A549 (cell line): ENCODE results near the gene ARHGAP26. TPM values are rescaled to one million over a fixed set of nuclear protein-coding genes. Genes with fewer than 3 reads are reported as not detected.
A peak's percentile ranks its signal among the peaks of the same experiment; 100 is the strongest.

Source experiments
- ATAC-seq, 2 experiments: fragments of 200-7000 bp in 1 of 2; fragments of >200 bp in 1 of 2; cut with Nextera tagmentation in 1 of 2; cut with Tn5 transposase in 1 of 2; 3 replicates each; pipeline versions ENCODE4 v1.8.0 to v1.9.1; 2018 to 2020; ENCODE audit warnings: mild to moderate bottlenecking in 1 of 2, moderate library complexity in 1 of 2
- CTCF ChIA-PET: fragments of 300-600 bp; sonication (Branson Sonifier 250); formaldehyde crosslinking; extraction: SDS; loops from one replicate; lab custom pipeline; 2021; ENCODE audit warnings: antibody characterized with exemption, inconsistent platforms; lab: Yijun Ruan, JAX
- POLR2A ChIA-PET: fragments of 350-600 bp; formaldehyde crosslinking; extraction: SDS; loops from one replicate; lab custom pipeline; 2021; ENCODE audit warnings: antibody characterized with exemption, inconsistent platforms; lab: Yijun Ruan, JAX
- DNase-seq, 2 experiments: peaks; one replicate each; pipeline versions ENCODE4 v3.0.0 to v3.0.0-alpha.2; 2011 to 2016; ENCODE audit warnings: low read depth in 1 of 2, low spot score in 1 of 2
- FAIRE-seq: peaks from 2 replicates; lab custom pipeline; 2011; peaks lifted over from hg19 to GRCh38; lab: Jason Lieb, UNC
- H3K27ac ChIP-seq, 2 experiments: fragments of >200 bp; sonication (Bioruptor Twin); formaldehyde crosslinking; 3 replicates each; pipeline ENCODE4 v1.5.1; 2016 to 2017
- H3K4me1 ChIP-seq: fragments of >200 bp; sonication (Bioruptor Twin); formaldehyde crosslinking; 3 replicates; pipeline ENCODE4 v1.6.1; 2016
- H3K4me2 ChIP-seq: fragments of >200 bp; sonication (Bioruptor Twin); formaldehyde crosslinking; 3 replicates; pipeline ENCODE4 v1.6.1; 2016
- H3K4me3 ChIP-seq: fragments of >200 bp; sonication (Bioruptor Twin); formaldehyde crosslinking; 3 replicates; pipeline ENCODE4 v1.5.1; 2016
- H3K9me3 ChIP-seq: fragments of >200 bp; sonication (Bioruptor Twin); formaldehyde crosslinking; 3 replicates; pipeline ENCODE4 v1.6.1; 2016
- ATOH8 ChIP-seq: fragments of 250-450 bp; sonication (Bioruptor Pico); IDR thresholded peaks from 2 replicates; pipeline ENCODE4 v1.5.0; 2020; ENCODE audit warnings: low read depth, mild to moderate bottlenecking, moderate library complexity
- BCL3 ChIP-seq: fragments of >200 bp; sonication (Bioruptor Twin); formaldehyde crosslinking; IDR thresholded peaks from 3 replicates; pipeline ENCODE4 v1.6.1; 2016
- CBX2 ChIP-seq: fragments of 200-600 bp; sonication (generic); IDR thresholded peaks from 2 replicates; pipeline ENCODE4 v1.6.1; 2016; ENCODE audit warnings: low read depth, mild to moderate bottlenecking, borderline replicate concordance
- CBX8 ChIP-seq: fragments of 200-600 bp; sonication (generic); IDR thresholded peaks from 2 replicates; pipeline ENCODE4 v1.6.1; 2016
- E2F6 ChIP-seq: IDR thresholded peaks from 2 replicates; pipeline ENCODE4 v1.6.1; 2012; ENCODE audit warnings: low read depth, borderline replicate concordance
- ELK1 ChIP-seq: fragments of 150-350 bp; IDR thresholded peaks from 2 replicates; pipeline ENCODE4 v1.6.1; 2014; ENCODE audit warnings: low read depth, mild to moderate bottlenecking, low read length
- ESRRA ChIP-seq: fragments of 150-350 bp; IDR thresholded peaks from 2 replicates; pipeline ENCODE4 v1.6.1; 2014; ENCODE audit warnings: mild to moderate bottlenecking, low read length, borderline replicate concordance
- FOSL2 ChIP-seq, 2 experiments: fragments of 450-650 bp in 1 of 2; fragments of >200 bp in 1 of 2; sonication (Bioruptor Twin) in 1 of 2; formaldehyde crosslinking; IDR thresholded peaks; 2 replicates each; pipeline versions ENCODE4 v1.5.0 to v1.6.1; 2016 to 2020; ENCODE audit warnings: mild to moderate bottlenecking in 1 of 2, moderate library complexity in 1 of 2
- GATA3 ChIP-seq: IDR thresholded peaks from 2 replicates; pipeline ENCODE4 v1.6.1; 2012; ENCODE audit warnings: borderline replicate concordance
- HEYL ChIP-seq: fragments of 250-450 bp; sonication (Bioruptor Pico); IDR thresholded peaks from 2 replicates; pipeline ENCODE4 v1.8.0; 2021; ENCODE audit warnings: mild to moderate bottlenecking, moderate library complexity
- HMGXB4 ChIP-seq: fragments of 250-450 bp; sonication (Bioruptor Pico); IDR thresholded peaks from 2 replicates; pipeline ENCODE4 v1.5.0; 2021; ENCODE audit warnings: mild to moderate bottlenecking, moderate library complexity, borderline replicate concordance
- HOXB5 ChIP-seq: fragments of 250-450 bp; sonication (Bioruptor Pico); IDR thresholded peaks from 2 replicates; pipeline ENCODE4 v1.5.0; 2020; ENCODE audit warnings: mild to moderate bottlenecking, moderate library complexity
- MYC ChIP-seq: IDR thresholded peaks from 2 replicates; pipeline ENCODE4 v1.6.1; 2012; ENCODE audit warnings: mild to moderate bottlenecking, inconsistent platforms, low read length, improper control_type of control experiment, borderline replicate concordance
- NFE2L2 ChIP-seq: fragments of 150-350 bp; conservative IDR thresholded peaks from 2 replicates; pipeline ENCODE4 v1.6.1; 2014; ENCODE audit warnings: low read length
- NPAS2 ChIP-seq: fragments of 250-450 bp; sonication (Bioruptor Pico); IDR thresholded peaks from 2 replicates; pipeline ENCODE4 v1.8.0; 2022; ENCODE audit warnings: mild to moderate bottlenecking, moderate library complexity, borderline replicate concordance
- REST ChIP-seq: fragments of 200-600 bp; sonication (generic); IDR thresholded peaks from 2 replicates; pipeline ENCODE4 v1.6.1; 2016; ENCODE audit warnings: antibody characterized with exemption, mild to moderate bottlenecking, moderate library complexity
- RNF2 ChIP-seq: fragments of 200-600 bp; sonication (generic); IDR thresholded peaks from 2 replicates; pipeline ENCODE4 v1.6.1; 2016; ENCODE audit warnings: low read depth, mild to moderate bottlenecking, antibody characterized with exemption, moderate library complexity, borderline replicate concordance
- TP53 ChIP-seq: fragments of 250-450 bp; sonication (Bioruptor Pico); IDR thresholded peaks from 2 replicates; pipeline ENCODE4 v1.5.0; 2021; ENCODE audit warnings: mild to moderate bottlenecking, moderate library complexity
- USF2 ChIP-seq: fragments of 450-650 bp; IDR thresholded peaks from 2 replicates; pipeline ENCODE4 v1.6.1; 2014; ENCODE audit warnings: antibody characterized with exemption
- ZC3H11A ChIP-seq: fragments of 450-650 bp; IDR thresholded peaks from 2 replicates; pipeline ENCODE4 v1.6.1; 2014; ENCODE audit warnings: antibody characterized with exemption, mild to moderate bottlenecking
- ZSCAN20 ChIP-seq: fragments of 250-450 bp; sonication (Bioruptor Pico); IDR thresholded peaks from 2 replicates; pipeline ENCODE4 v1.8.0; 2022; ENCODE audit warnings: mild to moderate bottlenecking, moderate library complexity
- WGBS: methylation state at CpG from one replicate; pipeline ENCODE4 v1.1.6; 2017; ENCODE audit errors: missing lambda C conversion rate; 5-methylcytosine and 5-hydroxymethylcytosine counted together
- polyA plus RNA-seq, 4 experiments: library from polyadenylated mRNA; depleted of rRNA in 3 of 4; stranded (reverse); fragments of >200 nt; fragmentation: RNase III in 1 of 4; extraction: RNeasy Plus Mini Kit Qiagen cat#74134 plus additional on column Dnase treatment in 1 of 4; gene quantifications; 2 replicates in 3 of 4; 3 replicates in 1 of 4; pipeline ENCODE4 v1.2.3, GENCODE V29; 2011 to 2017

The ARHGAP26 gene
- polyA plus RNA-seq, 2 of the 4 experiments (the other 2 are of a cell fraction) = 6.6 to 19.1 TPM

- TF ChIP-seq E2F6 (no peak), MYC (no peak), ZSCAN20 (no peak), ESRRA (no peak)
These were observed 233.1 kb downstream of the ARHGAP26 start (continued) for GRCh38 chr5:143003328-143003636.

- FAIRE-seq = no peak
- POLR2A ChIA-PET = no interaction called here
These were observed 234.4 kb downstream of the ARHGAP26 start for GRCh38 chr5:143004361-143005145.

More at GRCh38 chr5:143004361-143005145, 234.4 kb downstream of the ARHGAP26 start:
- peak overlapping the region in 1 of 2 experiments; percentile 4; a peak in 2 of 6 replicates for H3K27ac ChIP-seq
- ATAC-seq = no peak
- TF ChIP-seq MYC = no peak
- no peak for TF ChIP-seq ATOH8 (CRISPR knock-in tag)
- no peak for TF ChIP-seq TP53
- no peak for TF ChIP-seq ELK1
- no peak for TF ChIP-seq E2F6
- TF ChIP-seq ZC3H11A = no peak
- no peak for TF ChIP-seq CBX8
- TF ChIP-seq NPAS2 = no peak
- TF ChIP-seq GATA3 = no peak
- TF ChIP-seq NFE2L2 = no peak
- TF ChIP-seq CBX2 = no peak
- no peak for TF ChIP-seq BCL3
- TF ChIP-seq ZSCAN20 = no peak
- TF ChIP-seq REST = no peak
- TF ChIP-seq USF2 = no peak
- no peak for TF ChIP-seq HEYL (CRISPR knock-in tag)
- no peak for TF ChIP-seq RNF2
- TF ChIP-seq HMGXB4 (CRISPR knock-in tag) = no peak
- no peak for TF ChIP-seq HOXB5 (CRISPR knock-in tag)
- TF ChIP-seq FOSL2 (IDR thresholded peaks at IDR 0.05) = no peak
- TF ChIP-seq FOSL2 (CRISPR knock-in tag; IDR thresholded peaks at IDR 0.05) = no peak
- TF ChIP-seq, all 56 proteins: peak for 0
- CTCF ChIA-PET = interaction anchor here (0.6 to 4.6 kb wide), 10 partner anchors 7 to 988 kb away, joined by 3 to 21 read pairs (median 4); no protein-coding TSS in a partner anchor
- no peak for DNase-seq
- Histone ChIP-seq H3K4me1 (peaks cover 27% of the 10 kb centered on the region), H3K9me3 (no peaks in the 10 kb centered on the region), H3K4me3 (no peak overlapping the region), H3K4me2 (no peak overlapping the region)
- 67% methylated on average over 4 of the region's 4 CpGs for WGBS
